ENCODE data around the gene MAN1A2. TPM values are rescaled to one million over a fixed set of nuclear protein-coding genes. Genes with fewer than 3 reads are reported as not detected.

MAN1A2 gene
- total RNA-seq, 6 experiments from 2014 or later: 24.6 to 39.2 (median 31.2) TPM

GRCh38 chr1:117566556-117566955 is 199.3 kb downstream of the MAN1A2 start:
- DNase-seq: no peak
- H3K27ac ChIP-seq: no peak overlapping the region
- H3K27me3 ChIP-seq: no peaks in the 10 kb centered on the region
- WGBS (ENCODE audit: insufficient coverage, low coverage, low lambda C conversion rate, missing lambda C conversion rate): 72% methylated on average over 2 of the region's 3 CpGs
- ATAC-seq: no peak
- intact Hi-C loops (cut with DNase I): no loop called here
- no peaks in the 10 kb centered on the region for H3K36me3 ChIP-seq
- H3K4me3 ChIP-seq: no peak overlapping the region
- TF ChIP-seq POLR2A (IDR thresholded peaks at IDR 0.05) (no peak), CTCF (IDR thresholded peaks at IDR 0.05) (no peak)
- no peaks in the 10 kb centered on the region for H3K9me3 ChIP-seq
- peaks cover 0 to 12% (median 0%) of the 10 kb centered on the region in 4 donors for H3K4me1 ChIP-seq

- Histone ChIP-seq H3K4me1 (peaks cover 0 to 10% (median 0%) of the 10 kb centered on the region in 4 donors), H3K27ac (no peak overlapping the region), H3K9me3 (no peaks in the 10 kb centered on the region), H3K27me3 (no peaks in the 10 kb centered on the region), H3K4me3 (no peak overlapping the region), H3K36me3 (no peaks in the 10 kb centered on the region)
- WGBS (ENCODE audit: insufficient coverage, low coverage, low lambda C conversion rate, missing lambda C conversion rate): no CpG with 5 or more reads among the region's 10 CpGs
- no peak for ATAC-seq
- intact Hi-C loops (cut with DNase I): no loop called here
- no peak for DNase-seq
- TF ChIP-seq CTCF (IDR thresholded peaks at IDR 0.05): no peak
- TF ChIP-seq POLR2A (IDR thresholded peaks at IDR 0.05): no peak
Measured at GRCh38 chr1:117567435-117567834, 200.2 kb downstream of the MAN1A2 start.

- ATAC-seq (no peak), DNase-seq (no peak)
- no peaks in the 10 kb centered on the region for H3K9me3 ChIP-seq
- peaks cover 0 to 5% (median 0%) of the 10 kb centered on the region in 4 donors for H3K4me1 ChIP-seq
- intact Hi-C loops (cut with DNase I): no loop called here
- no peak overlapping the region for H3K4me3 ChIP-seq
- H3K36me3 ChIP-seq: no peaks in the 10 kb centered on the region
- TF ChIP-seq POLR2A (IDR thresholded peaks at IDR 0.05) (no peak), CTCF (IDR thresholded peaks at IDR 0.05) (no peak)
- H3K27ac ChIP-seq: no peak overlapping the region
- no peaks in the 10 kb centered on the region for H3K27me3 ChIP-seq
- 80% methylated on average over 2 of the region's 3 CpGs for WGBS (ENCODE audit: insufficient coverage, low coverage, low lambda C conversion rate, missing lambda C conversion rate)
Measured at GRCh38 chr1:117567976-117568375, 200.7 kb downstream of the MAN1A2 start.

GRCh38 chr1:117568999-117569398 is 201.8 kb downstream of the MAN1A2 start:
- Histone ChIP-seq H3K36me3 (no peaks in the 10 kb centered on the region), H3K4me3 (no peak overlapping the region), H3K27me3 (no peaks in the 10 kb centered on the region), H3K27ac (no peak overlapping the region), H3K9me3 (no peaks in the 10 kb centered on the region), H3K4me1 (no peaks in the 10 kb centered on the region)
- ATAC-seq: no peak
- no peak for DNase-seq
- WGBS (ENCODE audit: insufficient coverage, low coverage, low lambda C conversion rate, missing lambda C conversion rate): 81% methylated on average over 6 of the region's 6 CpGs
- TF ChIP-seq POLR2A (IDR thresholded peaks at IDR 0.05) (no peak), CTCF (IDR thresholded peaks at IDR 0.05) (no peak)
- intact Hi-C loops (cut with DNase I): no loop called here

- Histone ChIP-seq H3K4me3 (no peak overlapping the region), H3K4me1 (no peaks in the 10 kb centered on the region), H3K36me3 (no peaks in the 10 kb centered on the region), H3K27ac (no peak overlapping the region), H3K27me3 (no peaks in the 10 kb centered on the region), H3K9me3 (no peaks in the 10 kb centered on the region)
- 33% methylated on average over 3 of the region's 3 CpGs for WGBS (ENCODE audit: insufficient coverage, low coverage, low lambda C conversion rate, missing lambda C conversion rate)
- intact Hi-C loops (cut with DNase I): no loop called here
- no peak for TF ChIP-seq POLR2A (IDR thresholded peaks at IDR 0.05)
- TF ChIP-seq CTCF (IDR thresholded peaks at IDR 0.05): no peak
- DNase-seq (no peak), ATAC-seq (no peak)
Measured at GRCh38 chr1:117569856-117570255, 202.6 kb downstream of the MAN1A2 start.
